Endothelial cell of umbilical vein (primary cell): ENCODE data around the gene SLC10A4. TPM values are rescaled to one million over a fixed set of nuclear protein-coding genes. Genes with fewer than 3 reads are reported as not detected.

Experiments used
- BruUV-seq: library from RNA; stranded (reverse); fragments of 400-500 nt; replicated peaks from 2 replicates; lab custom pipeline; 2021; lab: Mats Ljungman, UMichigan
- CTCF ChIA-PET: fragments of 300-600, 350-600 bp; sonication (Branson Sonifier 250); formaldehyde crosslinking; loops from one replicate; lab custom pipeline; 2021; ENCODE audit warnings: antibody characterized with exemption, inconsistent platforms; lab: Charles Lee
- POLR2A ChIA-PET: fragments of 300-600, 350-600 bp; sonication (Branson Sonifier 250); formaldehyde crosslinking; loops from one replicate; lab custom pipeline; 2021; ENCODE audit warnings: antibody characterized with exemption, inconsistent platforms; lab: Charles Lee
- DNase-seq: peaks from one replicate; pipeline ENCODE4 v3.0.0-alpha.2; 2011; ENCODE audit warnings: low read depth, low spot score
- FAIRE-seq: peaks from 2 replicates; lab custom pipeline; 2011; peaks lifted over from hg19 to GRCh38; lab: Jason Lieb, UNC
- H2AFZ ChIP-seq: 2 replicates; pipeline ENCODE4 v1.6.0; 2012; ENCODE audit warnings: low read depth, low read length, control low read depth, inconsistent platforms
- H3K27ac ChIP-seq: 2 replicates; pipeline ENCODE4 v1.5.1; 2011; ENCODE audit warnings: low read depth, mild to moderate bottlenecking, control low read depth, low read length, moderate library complexity; ENCODE audit not compliant: insufficient read depth
- H3K27me3 ChIP-seq, 2 experiments: 2 replicates each; pipeline versions ENCODE4 v1.6.0 to v1.6.1; 2011; ENCODE audit warnings: low read length in 2 of 2, mixed read lengths in 1 of 2; ENCODE audit not compliant: control insufficient read depth in 2 of 2, insufficient read depth in 2 of 2
- H3K36me3 ChIP-seq, 2 experiments: 2 replicates in 1 of 2; 3 replicates in 1 of 2; pipeline ENCODE4 v1.5.1; 2011; ENCODE audit warnings: low read length in 2 of 2, mild to moderate bottlenecking in 1 of 2, moderate library complexity in 1 of 2; ENCODE audit not compliant: control insufficient read depth in 2 of 2, insufficient read depth in 2 of 2; ENCODE audit errors: extremely low read depth in 1 of 2
- H3K4me1 ChIP-seq: 3 replicates; pipeline ENCODE4 v1.5.1; 2011; ENCODE audit warnings: mild to moderate bottlenecking, low read length; ENCODE audit not compliant: control insufficient read depth, insufficient read depth; ENCODE audit errors: extremely low read depth
- H3K4me2 ChIP-seq: 2 replicates; pipeline ENCODE4 v1.6.1; 2011; ENCODE audit warnings: low read length, control low read depth, mixed read lengths; ENCODE audit not compliant: insufficient read depth
- H3K4me3 ChIP-seq, 3 experiments: fragments of 200-600 bp in 1 of 3; sonication (generic), shearing (Covaris generic) in 1 of 3; replicated peaks in 1 of 3; 2 replicates each; pipeline ENCODE4 v1.5.1; 2011 to 2016; ENCODE audit warnings: control low read depth in 3 of 3, low read length in 3 of 3, mild to moderate bottlenecking in 2 of 3, inconsistent platforms in 1 of 3, low read depth in 1 of 3, moderate library complexity in 1 of 3; ENCODE audit not compliant: insufficient read depth in 1 of 3
- H3K79me2 ChIP-seq: 2 replicates; pipeline ENCODE4 v1.6.0; 2012; ENCODE audit warnings: low read length, inconsistent platforms; ENCODE audit not compliant: control insufficient read depth, insufficient read depth
- H3K9ac ChIP-seq: replicated peaks from 2 replicates; pipeline ENCODE3; 2011; ENCODE audit warnings: low read length, control low read depth; ENCODE audit not compliant: insufficient read depth; ENCODE audit errors: extremely low read depth
- H3K9me1 ChIP-seq: replicated peaks from 3 replicates; pipeline ENCODE4 v1.6.0; 2011; ENCODE audit warnings: mild to moderate bottlenecking, low read length; ENCODE audit not compliant: control insufficient read depth, insufficient read depth; ENCODE audit errors: extremely low read depth
- H3K9me3 ChIP-seq: replicated peaks from 2 replicates; pipeline ENCODE4 v1.5.1; 2012; ENCODE audit warnings: low read length, inconsistent platforms; ENCODE audit not compliant: control insufficient read depth, insufficient read depth
- H4K20me1 ChIP-seq: replicated peaks from 2 replicates; pipeline ENCODE3; 2011; ENCODE audit warnings: mild to moderate bottlenecking, low read length; ENCODE audit not compliant: control insufficient read depth, insufficient read depth; ENCODE audit errors: extremely low read depth
- CTCF ChIP-seq, 2 donors: IDR thresholded peaks; 1 replicate in 1 of 2; 2 replicates in 1 of 2; pipeline ENCODE4 v1.5.1; 2011; ENCODE audit warnings: low read length in 2 of 2, mild to moderate bottlenecking in 2 of 2, moderate library complexity in 2 of 2, control low read depth in 1 of 2, inconsistent platforms in 1 of 2, low read depth in 1 of 2; ENCODE audit not compliant: insufficient read depth in 1 of 2; ENCODE audit errors: extremely low read depth in 1 of 2
- EZH2 ChIP-seq: IDR thresholded peaks from 2 replicates; pipeline ENCODE4 v1.6.1; 2012; ENCODE audit warnings: borderline replicate concordance, low read depth, mild to moderate bottlenecking, moderate library complexity, low read length, inconsistent platforms; ENCODE audit not compliant: severe bottlenecking
- FOS ChIP-seq: IDR thresholded peaks from 2 replicates; pipeline ENCODE4 v1.6.1; 2011; ENCODE audit warnings: mild to moderate bottlenecking, low read length, moderate library complexity, borderline replicate concordance; ENCODE audit not compliant: insufficient read depth
- GATA2 ChIP-seq: IDR thresholded peaks from 2 replicates; pipeline ENCODE4 v1.7.0; 2011; ENCODE audit warnings: low read depth, mild to moderate bottlenecking, moderate library complexity, mixed read lengths, low read length; ENCODE audit not compliant: insufficient read length, insufficient read depth
- JUN ChIP-seq: IDR thresholded peaks from 2 replicates; pipeline ENCODE4 v1.6.1; 2011; ENCODE audit warnings: borderline replicate concordance, low read depth; ENCODE audit not compliant: insufficient read length, insufficient read depth
- MAX ChIP-seq: IDR thresholded peaks from 2 replicates; pipeline ENCODE4 v1.6.1; 2011; ENCODE audit not compliant: insufficient read depth, insufficient read length
- MYC ChIP-seq: IDR thresholded peaks from one replicate; pipeline ENCODE4 v1.6.1; 2011; ENCODE audit warnings: mild to moderate bottlenecking, low read depth, low read length
- POLR2A ChIP-seq: IDR thresholded peaks from 2 replicates; pipeline ENCODE4 v1.6.1; 2012; ENCODE audit warnings: low read depth, mild to moderate bottlenecking, control low read depth, low read length
- POLR2AphosphoS5 ChIP-seq: IDR thresholded peaks from 2 replicates; pipeline ENCODE4 v1.6.1; 2012; ENCODE audit warnings: low read depth, mild to moderate bottlenecking, control low read depth, low read length, moderate library complexity; ENCODE audit not compliant: insufficient read depth
- dilution Hi-C: fragments of 300-500 bp; cut with MboI; formaldehyde crosslinking; loops from one replicate; pipeline ENCODE4 v1.15.0; 2019; ENCODE audit warnings: low sequenced_read_pairs; ENCODE audit not compliant: extremely low pct_ligation_motif_present
- intact Hi-C: fragments of 100-400 bp; cut with micrococcal nuclease; formaldehyde crosslinking; loops from one replicate; pipeline ENCODE4 v1.10.0; 2022
- polyA plus RNA-seq, 4 experiments: library from polyadenylated mRNA; depleted of rRNA in 3 of 4; stranded (reverse) in 3 of 4; unstranded in 1 of 4; fragments of >200 nt; gene quantifications; 2 replicates each; pipeline versions ENCODE4 v1.2.1 to v1.2.3, GENCODE V29; 2011 to 2012; ENCODE audit warnings: missing spikeins in 1 of 4
- total RNA-seq: library from RNA; stranded (reverse); gene quantifications from 2 replicates; pipeline ENCODE4 v1.2.3, GENCODE V29; 2021

The SLC10A4 gene
- total and polyA plus RNA-seq, 2 donors (not counting 3 experiments of a cell fraction or from before 2014, with no cell fraction given), result 0.06 TPM; not detected in 1

- peaks cover 4 to 7% of the 10 kb centered on the region in 2 experiments for H3K36me3 ChIP-seq
- H3K9ac ChIP-seq, result no peak overlapping the region
- DNase-seq (no peak), FAIRE-seq (no peak)
- H4K20me1 ChIP-seq, result no peaks in the 10 kb centered on the region
- intact Hi-C loops (no loop called here), dilution Hi-C loops (no loop called here)
- ChIA-PET CTCF (no interaction called here), POLR2A (no interaction called here)
- H3K27me3 ChIP-seq, result peaks cover 14 to 21% of the 10 kb centered on the region in 2 experiments
- BruUV-seq, result no TSS peak
- H2AFZ ChIP-seq, result no peak overlapping the region
- no peaks in the 10 kb centered on the region for H3K4me1 ChIP-seq
- H3K9me1 ChIP-seq, result no peaks in the 10 kb centered on the region
- no peak overlapping the region for H3K4me3 ChIP-seq
- H3K27ac ChIP-seq, result no peak overlapping the region
- no peaks in the 10 kb centered on the region for H3K9me3 ChIP-seq
- TF ChIP-seq EZH2 (no peak), FOS (no peak), MYC (no peak), POLR2A (no peak), JUN (no peak), GATA2 (no peak), POLR2AphosphoS5 (no peak), MAX (no peak), CTCF (IDR thresholded peaks at IDR 0.05; ENCODE audit: extremely low read depth in 1 of 2, insufficient read depth in 1 of 2, low read depth in 1 of 2, low read length in 2 of 2) (no peak)
- H3K79me2 ChIP-seq, result no peaks in the 10 kb centered on the region
- H3K4me2 ChIP-seq, result no peak overlapping the region
Measured at GRCh38 chr4:48495941-48496340, 12.8 kb downstream of the SLC10A4 start.
